B cell (primary cell): ENCODE results near the gene HPS3. TPM values are rescaled to one million over a fixed set of nuclear protein-coding genes. Genes with fewer than 3 reads are reported as not detected.

Experiments
- ATAC-seq: fragments of 200-7000 bp; cut with Tn5 transposase; one replicate; pipeline ENCODE4 v1.10.0; 2021; ENCODE audit warnings: low read depth, mild to moderate bottlenecking, moderate number of reproducible peaks, moderate library complexity
- CTCF ChIA-PET: fragments of 350-600 bp; sonication (Branson Sonifier 250); formaldehyde crosslinking; loops from one replicate; lab custom pipeline; 2021; ENCODE audit warnings: antibody characterized with exemption, inconsistent platforms; lab: Charles Lee
- POLR2A ChIA-PET: fragments of 350-600 bp; sonication (Branson Sonifier 250); formaldehyde crosslinking; loops from one replicate; lab custom pipeline; 2021; ENCODE audit warnings: antibody characterized with exemption; lab: Charles Lee
- DNase-seq: peaks from one replicate; pipeline ENCODE4 v3.0.0; 2013
- H2AFZ ChIP-seq: 2 replicates; pipeline ENCODE4 v1.6.1; 2012; ENCODE audit warnings: mild to moderate bottlenecking, low read depth, low read length; ENCODE audit not compliant: insufficient read depth, poor library complexity, severe bottlenecking
- H3K27ac ChIP-seq, 2 donors: 1 replicate in 1 of 2; 2 replicates in 1 of 2; pipeline ENCODE4 v1.5.1; 2012 to 2013; ENCODE audit warnings: low read length in 2 of 2, mild to moderate bottlenecking in 2 of 2, moderate library complexity in 1 of 2
- H3K27me3 ChIP-seq, 4 experiments: fragments of 200-600 bp in 1 of 4; sonication (generic) in 1 of 4; replicated peaks in 1 of 4; 1 replicate in 2 of 4; 2 replicates in 2 of 4; pipeline versions ENCODE4 v1.6.1 to v1.7.0; 2013 to 2016; ENCODE audit warnings: low read length in 3 of 4, mild to moderate bottlenecking in 2 of 4, mixed read lengths in 1 of 4, moderate library complexity in 1 of 4; ENCODE audit not compliant: insufficient read depth in 4 of 4, control insufficient read depth in 3 of 4; ENCODE audit errors: control extremely low read depth in 1 of 4
- H3K36me3 ChIP-seq, 2 experiments: replicated peaks in 1 of 2; 1 replicate in 1 of 2; 2 replicates in 1 of 2; pipeline versions ENCODE4 v1.6.1 to v1.7.1; 2013; ENCODE audit warnings: low read length in 1 of 2; ENCODE audit not compliant: insufficient read depth in 2 of 2, control insufficient read depth in 1 of 2; ENCODE audit errors: control extremely low read depth in 1 of 2, extremely low read depth in 1 of 2
- H3K4me1 ChIP-seq, 2 donors: fragments of 200-600 bp in 1 of 2; sonication (generic) in 1 of 2; 1 replicate in 1 of 2; 2 replicates in 1 of 2; pipeline versions ENCODE4 v1.5.1 to v1.6.1; 2013 to 2017; ENCODE audit warnings: low read length in 2 of 2; ENCODE audit not compliant: control insufficient read depth in 2 of 2, insufficient read depth in 2 of 2
- H3K4me2 ChIP-seq: replicated peaks from 2 replicates; pipeline ENCODE3; 2012; ENCODE audit warnings: mild to moderate bottlenecking, low read depth, low read length; ENCODE audit not compliant: poor library complexity, severe bottlenecking
- H3K4me3 ChIP-seq, 5 experiments: fragments of 200-600 bp in 1 of 5; sonication (generic) in 1 of 5; 1 replicate in 3 of 5; 2 replicates in 2 of 5; pipeline versions ENCODE4 v1.5.1 to v1.7.0; 2011 to 2016; ENCODE audit warnings: low read length in 4 of 5, mild to moderate bottlenecking in 4 of 5, low read depth in 2 of 5, control low read depth in 1 of 5, moderate library complexity in 1 of 5; ENCODE audit not compliant: insufficient read depth in 1 of 5; ENCODE audit errors: control extremely low read depth in 1 of 5, extremely low read depth in 1 of 5
- H3K79me2 ChIP-seq: fragments of 200-600 bp; sonication (generic); one replicate; pipeline ENCODE4 v1.6.0; 2016; ENCODE audit warnings: low read length; ENCODE audit not compliant: control insufficient read depth, insufficient read depth
- H3K9ac ChIP-seq: fragments of 200-600 bp; sonication (generic); 2 replicates; pipeline ENCODE4 v1.6.1; 2017; ENCODE audit warnings: mild to moderate bottlenecking, low read length, moderate library complexity
- H3K9me3 ChIP-seq, 3 donors: one replicate each; pipeline versions ENCODE4 v1.6.1 to v1.7.1; 2013; ENCODE audit warnings: low read length in 2 of 3; ENCODE audit not compliant: control insufficient read depth in 2 of 3, insufficient read depth in 1 of 3; ENCODE audit errors: control extremely low read depth in 1 of 3
- H4K20me1 ChIP-seq: 2 replicates; pipeline ENCODE4 v1.6.0; 2012; ENCODE audit warnings: mild to moderate bottlenecking, low read length; ENCODE audit not compliant: insufficient read depth, control insufficient read depth, poor library complexity, severe bottlenecking
- H3K27ac Mint-ChIP-seq: one replicate; pipeline ENCODE4 v1.8.0; 2021; ENCODE audit warnings: mixed read lengths
- H3K27me3 Mint-ChIP-seq: one replicate; pipeline ENCODE4 v1.8.0; 2021; ENCODE audit warnings: mixed read lengths
- H3K4me1 Mint-ChIP-seq: one replicate; pipeline ENCODE4 v1.8.0; 2021; ENCODE audit warnings: mixed read lengths
- H3K4me3 Mint-ChIP-seq: one replicate; pipeline ENCODE4 v1.8.0; 2021; ENCODE audit warnings: mixed read lengths
- H3K9me3 Mint-ChIP-seq: one replicate; pipeline ENCODE4 v1.8.0; 2022; ENCODE audit warnings: mixed read lengths; ENCODE audit not compliant: insufficient read depth
- CTCF ChIP-seq: fragments of 200-600 bp; IDR thresholded peaks from one replicate; pipeline ENCODE4 v1.8.0; 2022; ENCODE audit warnings: antibody characterized with exemption, mild to moderate bottlenecking
- EZH2 ChIP-seq: IDR thresholded peaks from 2 replicates; pipeline ENCODE4 v1.6.1; 2012; ENCODE audit warnings: borderline replicate concordance, low read depth, mild to moderate bottlenecking, moderate library complexity, low read length; ENCODE audit not compliant: insufficient read depth, poor library complexity, severe bottlenecking
- WGBS: methylation state at CpG from one replicate; pipeline ENCODE4 v1.1.5; 2013; ENCODE audit warnings: missing lambda C conversion rate; ENCODE audit not compliant: insufficient coverage; 5-methylcytosine and 5-hydroxymethylcytosine counted together
- intact Hi-C: fragments of 100-400 bp; cut with micrococcal nuclease; formaldehyde crosslinking; loops from one replicate; pipeline ENCODE4 v1.10.0; 2022
- polyA plus RNA-seq: library from polyadenylated mRNA; depleted of rRNA; stranded (reverse); fragments of >200 nt; gene quantifications from 2 replicates; pipeline ENCODE4 v1.2.3, GENCODE V29; 2012
- total RNA-seq, 2 donors: library from RNA; stranded (reverse); fragments of 120-200 nt in 1 of 2; gene quantifications; 1 replicate in 1 of 2; 2 replicates in 1 of 2; pipeline versions ENCODE4 v1.2.3 to v1.2.4, GENCODE V29; 2013 to 2022

The HPS3 gene
- total and polyA plus RNA-seq, 2 donors (not counting 1 experiment from before 2014, with no cell fraction given), result 28.9 to 48.1 TPM

GRCh38 chr3:149180057-149180573 lies 50.7 kb downstream of the HPS3 start:
- intact Hi-C loops, result no loop called here
- H3K4me3 ChIP-seq, result no peak overlapping the region
- peaks cover 0 to 15% of the 10 kb centered on the region in 2 experiments for H3K36me3 ChIP-seq
- no peak overlapping the region for H3K9ac ChIP-seq
- ChIA-PET POLR2A (no interaction called here), CTCF (interaction anchor here (0.6 kb wide), 1 partner anchor 76 kb away, joined by 3 read pairs; no protein-coding TSS in a partner anchor)
- H3K4me2 ChIP-seq, result no peak overlapping the region
- H4K20me1 ChIP-seq, result no peaks in the 10 kb centered on the region
- 86% methylated on average over 6 of the region's 7 CpGs for WGBS
- H3K4me1 ChIP-seq, result no peaks in the 10 kb centered on the region
- H3K79me2 ChIP-seq, result no peaks in the 10 kb centered on the region
- no peak for TF ChIP-seq CTCF
- no peak for TF ChIP-seq EZH2
- H2AFZ ChIP-seq, result no peak overlapping the region
- no peaks in the 10 kb centered on the region for H3K9me3 ChIP-seq
- H3K27ac Mint-ChIP-seq, result no peak overlapping the region
- ATAC-seq (no peak), DNase-seq (no peak)
- H3K4me3 Mint-ChIP-seq, result no peak overlapping the region
- H3K9me3 Mint-ChIP-seq, result no peaks in the 10 kb centered on the region
- H3K4me1 Mint-ChIP-seq, result no peaks in the 10 kb centered on the region
- H3K27me3 Mint-ChIP-seq, result no peaks in the 10 kb centered on the region
- no peak overlapping the region for H3K27ac ChIP-seq
- H3K27me3 ChIP-seq, result no peaks in the 10 kb centered on the region

GRCh38 chr3:149181182-149181581 lies 51.7 kb downstream of the HPS3 start:
- Histone ChIP-seq H3K4me2 (no peak overlapping the region), H3K36me3 (peaks cover 0 to 10% of the 10 kb centered on the region in 2 experiments), H3K4me1 (no peaks in the 10 kb centered on the region), H3K4me3 (no peak overlapping the region), H3K27me3 (no peaks in the 10 kb centered on the region), H4K20me1 (no peaks in the 10 kb centered on the region), H3K27ac (no peak overlapping the region), H3K79me2 (no peaks in the 10 kb centered on the region), H3K9me3 (no peaks in the 10 kb centered on the region), H2AFZ (no peak overlapping the region), H3K9ac (no peak overlapping the region)
- no peak for TF ChIP-seq CTCF
- no peak for TF ChIP-seq EZH2
- intact Hi-C loops, result no loop called here
- Mint-ChIP-seq H3K27ac (no peak overlapping the region), H3K27me3 (no peaks in the 10 kb centered on the region), H3K4me1 (no peaks in the 10 kb centered on the region), H3K4me3 (no peak overlapping the region), H3K9me3 (no peaks in the 10 kb centered on the region)
- CTCF ChIA-PET, result no interaction called here
- ATAC-seq (no peak), DNase-seq (no peak)
- POLR2A ChIA-PET, result no interaction called here
- WGBS, result 93% methylated on average over 2 of the region's 2 CpGs
